Measurements from ENCODE around the gene HAUS5.

GRCh38 chr19:35629332-35629633 is 16.7 kb downstream of the HAUS5 start:
- TF ChIP-seq, protein P1, sequence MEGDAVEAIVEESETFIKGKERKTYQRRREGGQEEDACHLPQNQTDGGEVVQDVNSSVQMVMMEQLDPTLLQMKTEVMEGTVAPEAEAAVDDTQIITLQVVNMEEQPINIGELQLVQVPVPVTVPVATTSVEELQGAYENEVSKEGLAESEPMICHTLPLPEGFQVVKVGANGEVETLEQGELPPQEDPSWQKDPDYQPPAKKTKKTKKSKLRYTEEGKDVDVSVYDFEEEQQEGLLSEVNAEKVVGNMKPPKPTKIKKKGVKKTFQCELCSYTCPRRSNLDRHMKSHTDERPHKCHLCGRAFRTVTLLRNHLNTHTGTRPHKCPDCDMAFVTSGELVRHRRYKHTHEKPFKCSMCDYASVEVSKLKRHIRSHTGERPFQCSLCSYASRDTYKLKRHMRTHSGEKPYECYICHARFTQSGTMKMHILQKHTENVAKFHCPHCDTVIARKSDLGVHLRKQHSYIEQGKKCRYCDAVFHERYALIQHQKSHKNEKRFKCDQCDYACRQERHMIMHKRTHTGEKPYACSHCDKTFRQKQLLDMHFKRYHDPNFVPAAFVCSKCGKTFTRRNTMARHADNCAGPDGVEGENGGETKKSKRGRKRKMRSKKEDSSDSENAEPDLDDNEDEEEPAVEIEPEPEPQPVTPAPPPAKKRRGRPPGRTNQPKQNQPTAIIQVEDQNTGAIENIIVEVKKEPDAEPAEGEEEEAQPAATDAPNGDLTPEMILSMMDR (IDR thresholded peaks at IDR 0.05; ENCODE audit: poor library complexity), result no peak
- TF ChIP-seq EZH2 (IDR thresholded peaks at IDR 0.05; ENCODE audit: borderline replicate concordance) (no peak), EZH2phosphoT487 (IDR thresholded peaks at IDR 0.05; ENCODE audit: low read depth, severe bottlenecking, unreplicated experiment) (no peak)
